HepG2 (cell line): ENCODE results near the gene ALDH16A1. TPM values are rescaled to one million over a fixed set of nuclear protein-coding genes. Genes with fewer than 3 reads are reported as not detected.

Experiments used
- ATAC-seq: fragments of 200-7000 bp; cut with Tn5 transposase; 3 replicates; pipeline ENCODE4 v1.9.1; 2020; ENCODE audit warnings: mild to moderate bottlenecking, moderate library complexity
- BruUV-seq: library from RNA; stranded (reverse); fragments of 400-500 nt; replicated peaks from 2 replicates; lab custom pipeline; 2021; lab: Mats Ljungman, UMichigan
- CTCF ChIA-PET: fragments of 300-600 bp; formaldehyde crosslinking; extraction: SDS; loops from one replicate; lab custom pipeline; 2021; ENCODE audit warnings: low total read pairs, inconsistent platforms, low intra/inter-chr PET ratio; lab: Yijun Ruan, JAX
- POLR2A ChIA-PET: fragments of 350-600 bp; sonication (Branson Sonifier 250); formaldehyde crosslinking; loops from one replicate; lab custom pipeline; 2020; ENCODE audit warnings: antibody characterized with exemption, inconsistent platforms; lab: Yijun Ruan, JAX
- DNase-seq: peaks from one replicate; pipeline ENCODE4 v3.0.0-alpha.2; 2015; ENCODE audit warnings: low spot score
- FAIRE-seq: peaks from 3 replicates; lab custom pipeline; 2011; peaks lifted over from hg19 to GRCh38; lab: Jason Lieb, UNC
- H2AFZ ChIP-seq: one replicate; pipeline ENCODE4 v1.6.1; 2011; ENCODE audit warnings: low read length, inconsistent platforms
- H3K27ac ChIP-seq: fragments of 300-600 bp; 3 replicates; pipeline ENCODE4 v1.8.0; 2011; ENCODE audit warnings: mixed run types, mild to moderate bottlenecking, mixed read lengths, low read length, inconsistent platforms; ENCODE audit not compliant: insufficient read depth; ENCODE audit errors: extremely low read length
- H3K27me3 ChIP-seq, 2 experiments: fragments of 200-600 bp in 1 of 2; 2 replicates in 1 of 2; 3 replicates in 1 of 2; pipeline versions ENCODE4 v1.6.0 to v1.8.0; 2011; ENCODE audit warnings: low read length in 2 of 2, mild to moderate bottlenecking in 2 of 2, moderate library complexity in 2 of 2, inconsistent platforms in 1 of 2; ENCODE audit not compliant: insufficient read depth in 2 of 2, control insufficient read depth in 1 of 2
- H3K36me3 ChIP-seq, 2 experiments: fragments of 200-600 bp in 1 of 2; replicated peaks in 1 of 2; 2 replicates in 1 of 2; 3 replicates in 1 of 2; pipeline versions ENCODE4 v1.5.1 to v1.8.0; 2011; ENCODE audit warnings: low read length in 2 of 2, inconsistent platforms in 1 of 2; ENCODE audit not compliant: insufficient read depth in 2 of 2, control insufficient read depth in 1 of 2
- H3K4me1 ChIP-seq: 2 replicates; pipeline ENCODE4 v1.5.1; 2012; ENCODE audit warnings: low read length, inconsistent platforms; ENCODE audit not compliant: insufficient read depth
- H3K4me2 ChIP-seq: 2 replicates; pipeline ENCODE4 v1.6.0; 2011; ENCODE audit warnings: low read depth, low read length, inconsistent platforms
- H3K4me3 ChIP-seq, 3 experiments: fragments of 200-600 bp in 1 of 3; sonication (generic), shearing (Covaris generic) in 1 of 3; replicated peaks in 1 of 3; 2 replicates each; pipeline ENCODE4 v1.5.1; 2011 to 2016; ENCODE audit warnings: low read length in 3 of 3, inconsistent platforms in 2 of 3, low read depth in 2 of 3, mild to moderate bottlenecking in 2 of 3, control low read depth in 1 of 3, mixed read lengths in 1 of 3; ENCODE audit not compliant: insufficient read depth in 1 of 3
- H3K79me2 ChIP-seq: one replicate; pipeline ENCODE4 v1.6.1; 2011; ENCODE audit warnings: low read length, inconsistent platforms; ENCODE audit not compliant: insufficient read depth
- H3K9ac ChIP-seq: 2 replicates; pipeline ENCODE4 v1.6.0; 2011; ENCODE audit warnings: mild to moderate bottlenecking, low read depth, low read length, inconsistent platforms; ENCODE audit not compliant: insufficient read depth
- H3K9me3 ChIP-seq: 2 replicates; pipeline ENCODE4 v1.5.1; 2012; ENCODE audit warnings: mild to moderate bottlenecking, low read length
- H4K20me1 ChIP-seq: 2 replicates; pipeline ENCODE4 v1.6.0; 2011; ENCODE audit warnings: inconsistent platforms, mild to moderate bottlenecking, low read length, moderate library complexity; ENCODE audit not compliant: insufficient read depth
- CTCF ChIP-seq: sonication (generic); formaldehyde crosslinking; IDR thresholded peaks from 2 replicates; pipeline ENCODE4 v1.5.0; 2020; ENCODE audit warnings: mild to moderate bottlenecking, missing genetic modification reagents, moderate library complexity
- RBM39 ChIP-seq: fragments of 200-400 bp; formaldehyde crosslinking; IDR thresholded peaks from one replicate; pipeline ENCODE4 v1.6.1; 2018; ENCODE audit warnings: antibody characterized with exemption, mild to moderate bottlenecking, low read depth, low read length; ENCODE audit not compliant: poor library complexity, severe bottlenecking
- ZFP1 ChIP-seq: IDR thresholded peaks from 2 replicates; pipeline ENCODE4 v1.6.1; 2016
- ZMYM3 ChIP-seq: sonication (generic); formaldehyde crosslinking; IDR thresholded peaks from 2 replicates; pipeline ENCODE4 v1.5.1; 2020; ENCODE audit warnings: mild to moderate bottlenecking, missing genetic modification reagents
- ZNF263 ChIP-seq: sonication (generic); formaldehyde crosslinking; IDR thresholded peaks from 2 replicates; pipeline ENCODE4 v1.4.0; 2020; ENCODE audit warnings: missing genetic modification reagents
- ZNF768 ChIP-seq: sonication (generic); formaldehyde crosslinking; IDR thresholded peaks from 2 replicates; pipeline ENCODE4 v1.4.0; 2020; ENCODE audit warnings: missing genetic modification reagents
- ZNF841 ChIP-seq: sonication (generic); formaldehyde crosslinking; IDR thresholded peaks from 2 replicates; pipeline ENCODE4 v1.8.1; 2023; ENCODE audit warnings: missing genetic modification reagents, borderline replicate concordance
- WGBS: methylation state at CpG from one replicate; pipeline ENCODE4 v1.1.6; 2017; ENCODE audit warnings: low lambda C conversion rate; 5-methylcytosine and 5-hydroxymethylcytosine counted together
- in situ Hi-C: cut with HindIII; loops from 2 replicates; pipeline ENCODE4 v1.10.0; 2017; ENCODE audit warnings: low pct_unique_long_range_greater_than_20kb; ENCODE audit not compliant: extremely low pct_ligation_motif_present
- intact Hi-C: fragments of 100-400 bp; cut with micrococcal nuclease; formaldehyde crosslinking; loops from one replicate; pipeline ENCODE4 v1.10.0; 2022; ENCODE audit not compliant: unreplicated experiment
- polyA plus RNA-seq, 8 experiments: library from polyadenylated mRNA; depleted of rRNA in 3 of 8; stranded (reverse) in 7 of 8; unstranded in 1 of 8; fragments of >200 nt; fragmentation: Illumina TruSeq in 4 of 8; extraction: Trizol in 4 of 8; gene quantifications; 2 replicates each; pipeline versions ENCODE4 v1.2.1 to v1.2.3, GENCODE V29; 2011 to 2016; ENCODE audit warnings: low read depth in 4 of 8, missing spikeins in 1 of 8, mixed read lengths in 1 of 8; ENCODE audit not compliant: insufficient read depth in 1 of 8
- total RNA-seq, 5 experiments: library from RNA; depleted of rRNA; stranded (reverse); fragments of >200 nt; fragmentation: Illumina TruSeq; extraction: Trizol; gene quantifications; 2 replicates each; pipeline ENCODE4 v1.2.3, GENCODE V29; 2016; ENCODE audit warnings: low read depth in 1 of 5

Gene ALDH16A1
- total and polyA plus RNA-seq, 2 of the 13 experiments (the other 11 are each of a cell fraction or from before 2014, with no cell fraction given) = 8.4 to 34.9 TPM

DNA sequence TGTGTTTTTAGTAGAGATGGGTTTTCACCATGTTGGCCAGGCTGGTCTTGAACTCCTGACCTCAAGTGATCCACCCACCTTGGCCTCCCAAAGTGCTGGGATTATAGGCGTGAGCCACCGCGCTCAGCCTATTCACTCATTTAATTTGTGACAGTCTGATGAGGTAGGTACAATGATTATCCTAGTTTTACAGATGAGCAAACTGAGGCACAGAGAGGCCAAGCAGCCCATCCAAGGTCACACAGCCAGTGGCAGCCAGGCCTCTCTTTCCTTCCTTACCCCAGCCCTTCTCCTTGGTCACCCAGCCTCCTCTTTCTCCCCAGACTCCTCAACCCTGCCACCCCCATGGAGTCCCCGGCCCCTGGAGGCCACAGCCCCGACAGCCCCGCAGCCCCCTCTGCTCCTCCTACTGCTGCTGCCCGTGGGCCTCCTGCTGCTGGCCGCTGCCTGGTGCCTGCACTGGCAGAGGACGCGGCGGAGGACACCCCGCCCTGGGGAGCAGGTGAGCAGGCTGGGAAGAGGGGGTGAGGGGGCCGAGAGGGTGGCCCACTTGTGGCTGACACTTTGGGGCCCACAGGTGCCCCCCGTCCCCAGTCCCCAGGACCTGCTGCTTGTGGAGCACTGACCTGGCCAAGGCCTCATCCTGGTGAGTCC lies 27.1 kb downstream of the ALDH16A1 start:
- Histone ChIP-seq H3K4me2 (peak overlapping the region; percentile 29; the same call in 1 of the 2 replicates), H3K27ac (peak overlapping the region; percentile 21), H3K9ac (no peak overlapping the region), H3K4me1 (peaks cover 38% of the 10 kb centered on the region), H3K4me3 (no peak overlapping the region; a peak in 1 of 6 replicates), H3K79me2 (no peaks in the 10 kb centered on the region), H3K36me3 (no peaks in the 10 kb centered on the region), H3K27me3 (no peaks in the 10 kb centered on the region; a peak in 1 of 5 replicates), H3K9me3 (no peaks in the 10 kb centered on the region), H2AFZ (no peak overlapping the region), H4K20me1 (no peaks in the 10 kb centered on the region)
- TF ChIP-seq ZNF841 (CRISPR knock-in tag) (no peak), ZMYM3 (CRISPR knock-in tag) (0 out of 2 replicates have a peak, but pooled peaks have one; percentile 53), ZFP1 (CRISPR knock-in tag) (no peak), ZNF263 (CRISPR knock-in tag) (peak; percentile 33; the same call in 1 of the 2 replicates), ZNF768 (CRISPR knock-in tag) (peak; percentile 98)
- CTCF ChIA-PET = no interaction called here
- ATAC-seq (no peak), DNase-seq (no peak), FAIRE-seq (no peak)
- in situ Hi-C loops = no loop called here
- WGBS = 84% methylated on average over 9 of the region's 14 CpGs
- intact Hi-C loops = no loop called here
- POLR2A ChIA-PET = interaction anchor here (1.0 to 1.8 kb wide), 5 partner anchors 12 to 117 kb away, joined by 3 to 10 read pairs (median 6); partner anchors contain the start of genes ALDH16A1, NOSIP, PRRG2 and RPS11
- BruUV-seq = no TSS peak

GRCh38 chr19:49481020-49481683 lies 28.1 kb downstream of the ALDH16A1 start:
- H2AFZ ChIP-seq = no peak overlapping the region
- peaks cover 29% of the 10 kb centered on the region for H3K4me1 ChIP-seq
- TF ChIP-seq CTCF = peak; percentile 24; the same call in 1 of the 2 replicates
- TF ChIP-seq RBM39 = no peak
- TF ChIP-seq, all 625 proteins: peak for 1
- Histone ChIP-seq H3K4me2 (no peak overlapping the region), H3K27ac (peak overlapping the region; percentile 38), H3K27me3 (no peaks in the 10 kb centered on the region; a peak in 1 of 5 replicates), H3K36me3 (no peaks in the 10 kb centered on the region), H4K20me1 (no peaks in the 10 kb centered on the region), H3K9me3 (no peaks in the 10 kb centered on the region), H3K9ac (peak overlapping the region; percentile 13; the same call in 1 of the 2 replicates), H3K4me3 (no peak overlapping the region), H3K79me2 (no peaks in the 10 kb centered on the region)
- WGBS = 68% methylated on average over 7 of the region's 7 CpGs
- ChIA-PET CTCF (no interaction called here), POLR2A (interaction anchor here (1.6 to 1.8 kb wide), 2 partner anchors 15 to 28 kb away, joined by 5 to 6 read pairs; partner anchors contain the start of genes ALDH16A1 and RPS11)
- no peak for FAIRE-seq
- in situ Hi-C loops (no loop called here), intact Hi-C loops (no loop called here)
- no peak for DNase-seq
- BruUV-seq = no TSS peak
- peak; percentile 16; the same call in 1 of the 3 replicates for ATAC-seq
